ENCODE data around the gene OCA2. TPM values are rescaled to one million over a fixed set of nuclear protein-coding genes. Genes with fewer than 3 reads are reported as not detected.

OCA2 gene
- total RNA-seq, 2 experiments from 2014 or later, result not detected

- Mint-ChIP-seq H3K4me1 (no peaks in the 10 kb centered on the region), H3K4me3 (no peak overlapping the region), H3K27me3 (no peaks in the 10 kb centered on the region), H3K27ac (no peak overlapping the region), H3K36me3 (no peaks in the 10 kb centered on the region), H3K9me3 (ENCODE audit: low read depth) (peaks cover 14% of the 10 kb centered on the region)
- CTCF ChIA-PET, result no interaction called here
- ATAC-seq, result no peak
- DNase-seq, result no peak
Observed at GRCh38 chr15:27820232-27820631, 278.9 kb downstream of the OCA2 start.

- H3K4me1 Mint-ChIP-seq, result no peaks in the 10 kb centered on the region
- no peak overlapping the region for H3K27ac Mint-ChIP-seq
- no peak for ATAC-seq
- DNase-seq, result no peak
- no peaks in the 10 kb centered on the region for H3K36me3 Mint-ChIP-seq
- no peak overlapping the region for H3K4me3 Mint-ChIP-seq
- CTCF ChIA-PET, result no interaction called here
- no peaks in the 10 kb centered on the region for H3K27me3 Mint-ChIP-seq
- H3K9me3 Mint-ChIP-seq (ENCODE audit: low read depth), result peaks cover 14% of the 10 kb centered on the region
Observed at GRCh38 chr15:27817258-27817657, 281.9 kb downstream of the OCA2 start.

- no peak overlapping the region for H3K27ac Mint-ChIP-seq
- peaks cover 14% of the 10 kb centered on the region for H3K9me3 Mint-ChIP-seq (ENCODE audit: low read depth)
- ATAC-seq, result no peak
- no peaks in the 10 kb centered on the region for H3K36me3 Mint-ChIP-seq
- H3K4me1 Mint-ChIP-seq, result no peaks in the 10 kb centered on the region
- no peaks in the 10 kb centered on the region for H3K27me3 Mint-ChIP-seq
- no peak overlapping the region for H3K4me3 Mint-ChIP-seq
- no peak for DNase-seq
- CTCF ChIA-PET, result no interaction called here
Observed at GRCh38 chr15:27816790-27817189, 282.3 kb downstream of the OCA2 start.

- DNase-seq, result no peak
- CTCF ChIA-PET, result no interaction called here
- no peaks in the 10 kb centered on the region for H3K36me3 Mint-ChIP-seq
- no peaks in the 10 kb centered on the region for H3K4me1 Mint-ChIP-seq
- H3K4me3 Mint-ChIP-seq, result no peak overlapping the region
- peaks cover 11% of the 10 kb centered on the region for H3K9me3 Mint-ChIP-seq (ENCODE audit: low read depth)
- no peak overlapping the region for H3K27ac Mint-ChIP-seq
- H3K27me3 Mint-ChIP-seq, result no peaks in the 10 kb centered on the region
- no peak for ATAC-seq
Observed at GRCh38 chr15:27815035-27815434, 284.1 kb downstream of the OCA2 start.

- CTCF ChIA-PET, result no interaction called here
- no peak for DNase-seq
- peaks cover 11% of the 10 kb centered on the region for H3K9me3 Mint-ChIP-seq (ENCODE audit: low read depth)
- H3K36me3 Mint-ChIP-seq, result no peaks in the 10 kb centered on the region
- no peaks in the 10 kb centered on the region for H3K27me3 Mint-ChIP-seq
- no peak for ATAC-seq
- H3K27ac Mint-ChIP-seq, result no peak overlapping the region
- H3K4me3 Mint-ChIP-seq, result no peak overlapping the region
- H3K4me1 Mint-ChIP-seq, result no peaks in the 10 kb centered on the region
Observed at GRCh38 chr15:27813139-27813538, 286.0 kb downstream of the OCA2 start.

GRCh38 chr15:27808182-27808581, 290.9 kb downstream of the OCA2 start:
- H3K36me3 Mint-ChIP-seq, result no peaks in the 10 kb centered on the region
- no peak overlapping the region for H3K4me3 Mint-ChIP-seq
- H3K9me3 Mint-ChIP-seq (ENCODE audit: low read depth), result peaks cover 8% of the 10 kb centered on the region
- H3K27me3 Mint-ChIP-seq, result no peaks in the 10 kb centered on the region
- H3K4me1 Mint-ChIP-seq, result no peaks in the 10 kb centered on the region
- DNase-seq (no peak), ATAC-seq (no peak)
- H3K27ac Mint-ChIP-seq, result no peak overlapping the region
- CTCF ChIA-PET, result no interaction called here

- Mint-ChIP-seq H3K27me3 (no peaks in the 10 kb centered on the region), H3K9me3 (ENCODE audit: low read depth) (peaks cover 8% of the 10 kb centered on the region), H3K4me1 (no peaks in the 10 kb centered on the region), H3K4me3 (no peak overlapping the region), H3K36me3 (no peaks in the 10 kb centered on the region), H3K27ac (no peak overlapping the region)
- ATAC-seq (no peak), DNase-seq (no peak)
- CTCF ChIA-PET, result no interaction called here
Observed at GRCh38 chr15:27807335-27807734, 291.8 kb downstream of the OCA2 start.

- CTCF ChIA-PET, result interaction anchor here (0.6 kb wide), 1 partner anchor 90 kb away, joined by 3 read pairs; no protein-coding TSS in a partner anchor
- H3K9me3 Mint-ChIP-seq (ENCODE audit: low read depth), result peaks cover 8% of the 10 kb centered on the region
- no peak for DNase-seq
- no peak for ATAC-seq
- H3K4me3 Mint-ChIP-seq, result no peak overlapping the region
- no peaks in the 10 kb centered on the region for H3K4me1 Mint-ChIP-seq
- H3K27ac Mint-ChIP-seq, result no peak overlapping the region
- H3K36me3 Mint-ChIP-seq, result no peaks in the 10 kb centered on the region
- H3K27me3 Mint-ChIP-seq, result no peaks in the 10 kb centered on the region
Observed at GRCh38 chr15:27806396-27806795, 292.7 kb downstream of the OCA2 start.

- H3K4me3 Mint-ChIP-seq, result no peak overlapping the region
Observed at GRCh38 chr15:27805261-27806220, 293.6 kb downstream of the OCA2 start.

GRCh38 chr15:27804569-27805260, 294.4 kb downstream of the OCA2 start:
- no peak overlapping the region for H3K4me3 Mint-ChIP-seq
- H3K27ac Mint-ChIP-seq, result no peak overlapping the region
- H3K27me3 Mint-ChIP-seq, result no peaks in the 10 kb centered on the region
- DNase-seq (no peak), ATAC-seq (no peak)
- H3K4me1 Mint-ChIP-seq, result no peaks in the 10 kb centered on the region
- CTCF ChIA-PET, result no interaction called here
- H3K9me3 Mint-ChIP-seq (ENCODE audit: low read depth), result peaks cover 8% of the 10 kb centered on the region
- no peaks in the 10 kb centered on the region for H3K36me3 Mint-ChIP-seq

More at GRCh38 chr15:27805261-27806220, 293.6 kb downstream of the OCA2 start:
- DNase-seq, result no peak
- Mint-ChIP-seq H3K4me1 (no peaks in the 10 kb centered on the region), H3K36me3 (no peaks in the 10 kb centered on the region), H3K9me3 (ENCODE audit: low read depth) (peaks cover 8% of the 10 kb centered on the region), H3K27ac (no peak overlapping the region), H3K27me3 (no peaks in the 10 kb centered on the region)
- ATAC-seq, result no peak
- CTCF ChIA-PET, result interaction anchor here (0.6 kb wide), 1 partner anchor 91 kb away, joined by 3 read pairs; no protein-coding TSS in a partner anchor

GRCh38 chr15:27798807-27799206, 300.3 kb downstream of the OCA2 start:
- no peaks in the 10 kb centered on the region for H3K36me3 Mint-ChIP-seq

GRCh38 chr15:27797765-27798164, 301.4 kb downstream of the OCA2 start:
- CTCF ChIA-PET, result no interaction called here
- Mint-ChIP-seq H3K27ac (no peak overlapping the region), H3K9me3 (ENCODE audit: low read depth) (peaks cover 4% of the 10 kb centered on the region), H3K27me3 (no peaks in the 10 kb centered on the region), H3K4me1 (no peaks in the 10 kb centered on the region), H3K36me3 (no peaks in the 10 kb centered on the region), H3K4me3 (no peak overlapping the region)
- DNase-seq (no peak), ATAC-seq (no peak)

More at GRCh38 chr15:27798807-27799206, 300.3 kb downstream of the OCA2 start:
- H3K4me1 Mint-ChIP-seq, result no peaks in the 10 kb centered on the region
- H3K27me3 Mint-ChIP-seq, result no peaks in the 10 kb centered on the region
- no peak overlapping the region for H3K4me3 Mint-ChIP-seq
- DNase-seq, result no peak
- peaks cover 4% of the 10 kb centered on the region for H3K9me3 Mint-ChIP-seq (ENCODE audit: low read depth)
- no peak overlapping the region for H3K27ac Mint-ChIP-seq
- CTCF ChIA-PET, result no interaction called here
- no peak for ATAC-seq

- CTCF ChIA-PET, result no interaction called here
- Mint-ChIP-seq H3K27ac (no peak overlapping the region), H3K36me3 (no peaks in the 10 kb centered on the region), H3K27me3 (no peaks in the 10 kb centered on the region), H3K4me1 (no peaks in the 10 kb centered on the region), H3K4me3 (no peak overlapping the region), H3K9me3 (ENCODE audit: low read depth) (peaks cover 4% of the 10 kb centered on the region)
- ATAC-seq (no peak), DNase-seq (no peak)
Observed at GRCh38 chr15:27796405-27797320, 302.5 kb downstream of the OCA2 start.

All from activated CD8-positive, alpha-beta memory T cell treated with anti-CD3 and anti-CD28 coated beads, Interleukin-2, amount 10 ng/mL, durations not matched to agents 7 days and 5 days (primary cell).